Testis (tissue), 3 donors: ENCODE results near the gene COL4A6. TPM values are rescaled to one million over a fixed set of nuclear protein-coding genes. Genes with fewer than 3 reads are reported as not detected.
"Not testable (repeated sequence)": the region's sequence is repeated elsewhere in the genome, so short reads cannot be mapped to it uniquely, and the experiment has no call there.

Experiments used
- DNase-seq: peaks from one replicate; pipeline ENCODE4 v3.0.0-alpha.2; 2019
- H3K27ac ChIP-seq, 2 donors: fragments of 200-600 bp; sonication (generic); one replicate each; pipeline ENCODE4 v1.5.1; 2019
- H3K27me3 ChIP-seq: fragments of 200-600 bp; sonication (generic); one replicate; pipeline ENCODE4 v1.5.1; 2019
- H3K36me3 ChIP-seq: fragments of 200-600 bp; sonication (generic); one replicate; pipeline ENCODE4 v1.5.1; 2017; ENCODE audit warnings: low read depth; ENCODE audit errors: missing control alignments
- H3K4me1 ChIP-seq: fragments of 200-600 bp; sonication (generic); one replicate; pipeline ENCODE4 v1.5.1; 2019
- H3K4me3 ChIP-seq, 2 donors: fragments of 200-600 bp; sonication (generic); one replicate each; pipeline ENCODE4 v1.5.1; 2017 to 2019
- H3K9me3 ChIP-seq: fragments of 200-600 bp; sonication (generic); one replicate; pipeline ENCODE4 v1.5.1; 2017
- POLR2A ChIP-seq: fragments of 450-650 bp; IDR thresholded peaks from one replicate; pipeline ENCODE4 v1.6.1; 2017; ENCODE audit warnings: antibody characterized with exemption, mild to moderate bottlenecking, moderate library complexity
- WGBS, 2 donors: methylation state at CpG; one replicate each; pipeline ENCODE4 v1.1.5; 2018; 5-methylcytosine and 5-hydroxymethylcytosine counted together
- intact Hi-C: fragments of 100-400 bp; cut with DNase I; formaldehyde crosslinking; loops from one replicate; pipeline ENCODE4 v1.15.1; 2023; ENCODE audit warnings: low total_unique reads
- polyA plus RNA-seq: library from polyadenylated mRNA; stranded (reverse); fragments of 350-450 nt; fragmentation: Illumina TruSeq; extraction: RNeasy Lipid Tissue Mini Kit (QIAGEN cat#74804); gene quantifications from one replicate; pipeline ENCODE4 v1.2.3, GENCODE V29; 2014; ENCODE audit warnings: low read depth, low replicate concordance; ENCODE audit not compliant: insufficient read depth
- total RNA-seq, 2 donors: library from RNA; depleted of rRNA; stranded (reverse); fragments of >200 nt; gene quantifications; one replicate each; pipeline ENCODE4 v1.2.3, GENCODE V29; 2016
- TF ChIP-seq, protein P1 (sequence below), 3 experiments: fragments of 450-650 bp in 2 of 3; fragments of 200-600 bp in 1 of 3; sonication (generic) in 1 of 3; IDR thresholded peaks; one replicate each; pipeline ENCODE4 v1.5.1; 2016 to 2019; ENCODE audit warnings: antibody characterized with exemption in 3 of 3, mild to moderate bottlenecking in 2 of 3, moderate library complexity in 1 of 3

Gene COL4A6
- total and polyA plus RNA-seq, 3 donors from 2014 or later: 2.4 to 4.9 (median 3.5) TPM

DNA sequence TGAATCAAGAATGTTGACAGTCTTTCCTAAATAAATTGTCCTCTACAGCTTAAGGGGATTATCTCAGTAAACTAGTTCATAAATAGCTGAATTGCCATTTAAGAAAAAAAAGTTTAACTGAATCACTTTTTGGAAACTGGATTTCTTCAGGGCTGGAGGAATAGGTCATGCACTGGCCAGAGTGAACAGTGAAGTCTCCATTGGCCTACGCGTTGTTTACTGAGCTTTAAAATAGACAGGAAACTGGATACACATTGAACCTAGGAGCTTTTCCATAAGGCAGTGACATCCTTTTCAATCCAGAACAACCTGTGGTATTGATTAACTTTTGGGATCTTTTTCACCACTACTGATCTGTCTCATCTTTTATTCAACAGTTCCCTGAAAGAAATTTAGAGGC lies 58.0 kb downstream of the COL4A6 start:
- H3K36me3 ChIP-seq: no peaks in the 10 kb centered on the region
- H3K9me3 ChIP-seq: no peaks in the 10 kb centered on the region
- intact Hi-C loops: no loop called here
- WGBS, 2 donors: 78% methylated on average over 2 of the region's 2 CpGs
- H3K27me3 ChIP-seq: no peaks in the 10 kb centered on the region
- DNase-seq: no peak
- no peak overlapping the region for H3K27ac ChIP-seq
- no peak overlapping the region for H3K4me3 ChIP-seq
- no peak for TF ChIP-seq POLR2A
- TF ChIP-seq, protein P1, sequence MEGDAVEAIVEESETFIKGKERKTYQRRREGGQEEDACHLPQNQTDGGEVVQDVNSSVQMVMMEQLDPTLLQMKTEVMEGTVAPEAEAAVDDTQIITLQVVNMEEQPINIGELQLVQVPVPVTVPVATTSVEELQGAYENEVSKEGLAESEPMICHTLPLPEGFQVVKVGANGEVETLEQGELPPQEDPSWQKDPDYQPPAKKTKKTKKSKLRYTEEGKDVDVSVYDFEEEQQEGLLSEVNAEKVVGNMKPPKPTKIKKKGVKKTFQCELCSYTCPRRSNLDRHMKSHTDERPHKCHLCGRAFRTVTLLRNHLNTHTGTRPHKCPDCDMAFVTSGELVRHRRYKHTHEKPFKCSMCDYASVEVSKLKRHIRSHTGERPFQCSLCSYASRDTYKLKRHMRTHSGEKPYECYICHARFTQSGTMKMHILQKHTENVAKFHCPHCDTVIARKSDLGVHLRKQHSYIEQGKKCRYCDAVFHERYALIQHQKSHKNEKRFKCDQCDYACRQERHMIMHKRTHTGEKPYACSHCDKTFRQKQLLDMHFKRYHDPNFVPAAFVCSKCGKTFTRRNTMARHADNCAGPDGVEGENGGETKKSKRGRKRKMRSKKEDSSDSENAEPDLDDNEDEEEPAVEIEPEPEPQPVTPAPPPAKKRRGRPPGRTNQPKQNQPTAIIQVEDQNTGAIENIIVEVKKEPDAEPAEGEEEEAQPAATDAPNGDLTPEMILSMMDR (IDR thresholded peaks at IDR 0.05): no peak
- H3K4me1 ChIP-seq: no peaks in the 10 kb centered on the region

DNA sequence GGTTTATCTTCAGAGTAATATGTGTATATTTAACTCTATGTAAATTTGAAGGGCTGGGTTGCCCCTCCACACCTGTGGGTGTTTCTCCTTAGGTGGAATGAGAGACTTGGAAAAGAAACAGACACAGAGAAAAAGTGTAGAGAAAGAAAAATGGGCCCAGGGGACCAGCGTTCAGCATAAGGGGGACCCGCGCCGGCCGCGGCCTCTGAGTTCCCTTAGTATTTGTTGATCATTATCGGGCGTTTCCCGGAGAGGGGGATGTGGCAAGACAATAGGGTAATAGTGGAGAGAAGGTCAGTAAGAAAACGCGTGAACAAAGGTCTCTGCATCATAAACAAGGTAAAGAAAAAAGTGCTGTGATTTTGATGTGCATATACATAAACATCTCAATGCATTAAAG lies 61.4 kb downstream of the COL4A6 start:
- 21 to 43% methylated on average over 11 of the region's 11 CpGs for WGBS, 2 donors
- H3K9me3 ChIP-seq, H3K4me1 ChIP-seq, H3K36me3 ChIP-seq, intact Hi-C loops, H3K27ac ChIP-seq, H3K27me3 ChIP-seq, H3K4me3 ChIP-seq, DNase-seq: not testable (repeated sequence)

DNA sequence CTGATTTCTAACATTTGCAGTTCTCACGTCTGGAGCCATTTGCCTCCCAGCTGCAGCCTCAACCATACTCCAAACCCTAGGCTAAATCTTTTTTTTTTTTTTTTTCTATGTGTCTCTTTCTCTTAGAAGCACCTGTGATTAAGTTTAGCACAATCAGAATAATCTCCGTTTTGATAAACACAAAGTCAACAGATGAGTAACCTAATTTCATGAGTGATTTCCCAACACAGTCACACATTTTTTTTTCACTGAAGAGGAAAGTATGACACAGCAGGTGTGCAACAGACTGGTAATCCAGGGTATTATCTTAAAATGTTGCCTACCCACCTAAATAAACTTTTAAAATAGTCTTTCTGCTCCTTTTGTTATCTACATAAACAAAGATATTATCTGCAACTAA lies 62.6 kb downstream of the COL4A6 start:
- H3K4me3 ChIP-seq, H3K9me3 ChIP-seq, intact Hi-C loops, DNase-seq, H3K27me3 ChIP-seq, H3K4me1 ChIP-seq, H3K27ac ChIP-seq, H3K36me3 ChIP-seq: not testable (repeated sequence)
- 76 to 86% methylated on average over 2 of the region's 2 CpGs for WGBS, 2 donors

DNA sequence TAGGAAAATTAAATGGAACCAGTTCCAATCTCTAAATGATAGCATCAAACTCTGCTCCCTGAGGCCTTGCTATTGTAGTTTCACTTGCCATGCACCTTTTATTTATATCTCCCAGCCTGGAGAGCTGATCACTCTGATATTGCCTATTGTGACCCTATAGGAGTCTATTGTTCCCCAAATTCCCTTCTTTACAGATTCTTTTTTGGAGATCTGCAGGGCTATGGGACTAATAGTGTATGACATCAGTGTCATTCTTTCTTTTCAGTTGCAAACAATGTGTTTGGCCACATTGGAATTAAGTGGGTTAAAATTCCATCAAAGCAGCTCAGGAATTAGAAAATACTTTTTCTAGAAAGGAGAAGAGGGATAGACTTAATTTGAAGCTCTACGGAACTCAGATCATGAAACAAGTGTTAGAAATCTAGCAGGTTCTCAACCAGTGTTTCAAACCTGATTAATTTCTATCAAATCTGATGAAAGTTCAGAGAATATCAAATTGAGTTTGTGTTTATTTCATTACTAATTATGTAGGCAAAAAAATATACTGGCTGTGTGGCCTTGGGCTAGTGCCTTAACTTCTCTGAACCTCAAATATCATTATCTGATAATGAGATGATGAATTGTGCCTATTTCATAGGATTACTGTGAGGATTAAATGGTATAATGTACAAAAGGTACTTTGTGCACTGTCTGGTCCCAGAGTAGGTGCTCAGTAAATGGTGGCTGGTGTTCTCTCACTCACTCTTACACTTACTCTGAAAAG lies 71.4 kb downstream of the COL4A6 start:
- no peaks in the 10 kb centered on the region for H3K4me1 ChIP-seq
- H3K27ac ChIP-seq: no peak overlapping the region
- 96 to 100% methylated on average over 1 of the region's 1 CpG for WGBS, 2 donors
- DNase-seq: no peak
- intact Hi-C loops: no loop called here
- no peaks in the 10 kb centered on the region for H3K27me3 ChIP-seq
- no peaks in the 10 kb centered on the region for H3K36me3 ChIP-seq
- TF ChIP-seq, protein P1 (IDR thresholded peaks at IDR 0.05): no peak
- no peaks in the 10 kb centered on the region for H3K9me3 ChIP-seq
- H3K4me3 ChIP-seq: no peak overlapping the region

DNA sequence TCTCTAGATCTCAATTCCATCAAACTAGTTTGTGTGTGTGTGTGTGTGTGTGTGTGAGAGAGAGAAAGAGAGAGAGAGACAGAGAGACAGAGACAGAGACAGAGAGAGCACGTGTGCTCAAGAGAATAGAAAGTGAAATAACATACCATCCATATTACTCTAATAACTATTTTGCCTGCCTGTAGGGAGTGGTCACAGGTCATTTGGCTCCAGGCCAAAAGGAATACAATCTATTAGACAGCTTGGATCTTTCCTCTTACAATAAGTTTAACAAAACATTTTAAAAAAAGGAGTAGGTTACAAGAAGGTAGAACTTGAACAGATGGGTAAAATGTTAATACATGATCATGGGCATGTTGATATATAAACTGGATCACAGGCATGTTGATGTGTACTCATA lies 76.2 kb downstream of the COL4A6 start:
- H3K4me3 ChIP-seq: no peak overlapping the region
- no peak for DNase-seq
- H3K27ac ChIP-seq: no peak overlapping the region
- 50 to 69% methylated on average over 1 of the region's 1 CpG for WGBS, 2 donors
- H3K36me3 ChIP-seq: no peaks in the 10 kb centered on the region
- no peaks in the 10 kb centered on the region for H3K4me1 ChIP-seq
- H3K27me3 ChIP-seq: no peaks in the 10 kb centered on the region
- intact Hi-C loops: no loop called here
- no peaks in the 10 kb centered on the region for H3K9me3 ChIP-seq
- TF ChIP-seq, protein P1 (IDR thresholded peaks at IDR 0.05): no peak
- TF ChIP-seq POLR2A: no peak

DNA sequence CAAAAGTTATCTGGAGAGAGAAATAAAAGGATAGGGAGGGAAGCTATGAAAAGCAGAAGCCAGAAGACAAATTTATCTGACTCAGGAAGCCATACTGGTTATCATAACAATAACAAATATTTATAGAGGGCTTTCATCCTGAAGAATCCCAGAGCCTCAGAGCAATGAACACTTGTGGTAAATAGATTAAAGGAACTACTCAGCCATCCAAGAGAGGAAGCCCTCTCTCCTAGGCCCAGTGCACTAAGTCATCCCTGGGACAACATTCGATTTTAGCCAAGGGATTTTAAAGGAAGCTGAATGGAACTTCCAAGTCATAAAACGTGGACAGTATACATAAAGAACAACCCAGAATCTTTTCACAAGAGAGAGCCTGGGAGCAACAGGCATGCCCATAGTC lies 76.9 kb downstream of the COL4A6 start:
- Histone ChIP-seq H3K4me1 (no peaks in the 10 kb centered on the region), H3K36me3 (no peaks in the 10 kb centered on the region), H3K4me3 (no peak overlapping the region), H3K27ac (no peak overlapping the region), H3K9me3 (no peaks in the 10 kb centered on the region), H3K27me3 (no peaks in the 10 kb centered on the region)
- no peak for DNase-seq
- WGBS, 2 donors: 49 to 77% methylated on average over 2 of the region's 2 CpGs
- TF ChIP-seq POLR2A: no peak
- TF ChIP-seq, protein P1 (IDR thresholded peaks at IDR 0.05): no peak
- intact Hi-C loops: no loop called here
